GM19395 (cell line): ENCODE measurements around the gene CEACAM8.
"Not testable (repeated sequence)": the region's sequence is repeated elsewhere in the genome, so short reads cannot be mapped to it uniquely, and the experiment has no call there.

Source experiments
- ATAC-seq: cut with Tn5 transposase; IDR thresholded peaks from one replicate; pipeline ENCODE4 v1.9.1; 2021; ENCODE audit warnings: mild to moderate bottlenecking, moderate library complexity; ENCODE audit not compliant: unreplicated experiment

The CEACAM8 gene

GRCh38 chr19:42544146-42544545 is 50.6 kb downstream of the CEACAM8 start:
- no peak for ATAC-seq

GRCh38 chr19:42542791-42543190 is 51.9 kb downstream of the CEACAM8 start:
- ATAC-seq: no peak

DNA sequence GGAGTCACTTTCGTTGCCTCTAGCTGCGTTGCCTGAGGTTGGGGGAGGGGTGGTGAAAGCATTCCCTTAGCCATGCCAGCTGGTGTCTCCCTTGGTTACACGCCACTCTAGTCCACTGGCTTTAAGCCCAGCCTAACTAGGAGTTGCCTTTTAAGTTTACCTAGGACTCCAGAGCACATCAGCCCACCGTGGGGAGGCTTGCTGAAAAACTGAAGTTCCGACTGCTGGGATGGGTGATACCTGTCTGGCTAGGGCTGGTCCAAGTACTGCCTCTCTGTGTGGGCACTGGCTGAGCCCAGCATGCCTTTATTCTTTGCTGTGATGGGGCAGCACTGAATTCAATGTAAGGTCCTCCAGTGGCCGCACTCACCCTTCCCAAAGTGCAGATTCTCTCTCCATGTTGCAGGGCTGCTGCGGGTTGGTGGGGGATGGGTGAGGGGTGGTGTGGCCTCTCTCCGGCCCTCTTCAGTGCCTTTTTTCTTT is 54.6 kb downstream of the CEACAM8 start:
- ATAC-seq: no peak

DNA sequence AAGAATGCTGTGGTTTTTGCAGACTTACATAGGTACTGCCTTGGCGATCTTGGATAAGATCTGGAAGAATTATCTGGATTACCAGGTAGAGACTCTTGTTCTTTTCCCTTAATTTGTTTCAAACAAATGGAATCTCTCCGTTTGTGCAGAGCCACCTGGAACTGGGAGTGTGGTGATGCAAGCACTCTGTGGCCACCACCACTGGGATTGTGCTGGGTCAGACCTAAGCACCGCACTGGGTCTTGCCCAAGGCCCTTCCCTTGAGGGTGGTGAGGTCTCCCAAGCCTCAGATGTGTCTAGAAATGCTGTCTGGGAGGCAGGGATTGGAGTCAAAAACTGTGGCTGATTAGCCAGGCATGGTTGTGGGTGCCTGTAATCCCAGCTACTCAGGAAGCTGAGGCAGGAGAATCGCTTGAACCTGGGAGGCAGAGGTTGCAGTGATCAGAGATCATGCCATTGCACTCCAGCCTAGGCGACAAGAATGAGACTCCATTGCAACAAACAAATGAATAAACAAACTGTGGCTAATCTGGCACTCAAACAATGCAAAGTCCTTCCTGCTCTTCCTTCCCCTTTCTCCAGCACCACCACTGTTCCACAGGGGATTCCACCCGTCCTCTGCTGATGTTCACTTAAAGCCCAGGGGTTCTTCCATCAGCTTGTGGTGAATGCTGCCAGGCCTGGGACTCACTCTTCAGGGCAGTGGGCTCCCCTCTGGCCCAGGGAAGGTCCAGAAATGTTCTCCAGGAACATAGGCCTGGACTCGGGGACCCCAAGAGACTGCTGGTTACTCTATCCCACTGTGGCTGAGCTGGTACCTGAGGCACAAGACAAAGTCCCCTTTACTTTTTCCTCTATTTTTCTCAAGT is 55.6 kb downstream of the CEACAM8 start:
- ATAC-seq: no peak

- ATAC-seq: not testable (repeated sequence)
Measured at GRCh38 chr19:42535276-42535675, 59.4 kb downstream of the CEACAM8 start.

- no peak for ATAC-seq
Measured at GRCh38 chr19:42534391-42534790, 60.3 kb downstream of the CEACAM8 start.

- ATAC-seq: no peak
Measured at GRCh38 chr19:42532891-42533290, 61.8 kb downstream of the CEACAM8 start.

DNA sequence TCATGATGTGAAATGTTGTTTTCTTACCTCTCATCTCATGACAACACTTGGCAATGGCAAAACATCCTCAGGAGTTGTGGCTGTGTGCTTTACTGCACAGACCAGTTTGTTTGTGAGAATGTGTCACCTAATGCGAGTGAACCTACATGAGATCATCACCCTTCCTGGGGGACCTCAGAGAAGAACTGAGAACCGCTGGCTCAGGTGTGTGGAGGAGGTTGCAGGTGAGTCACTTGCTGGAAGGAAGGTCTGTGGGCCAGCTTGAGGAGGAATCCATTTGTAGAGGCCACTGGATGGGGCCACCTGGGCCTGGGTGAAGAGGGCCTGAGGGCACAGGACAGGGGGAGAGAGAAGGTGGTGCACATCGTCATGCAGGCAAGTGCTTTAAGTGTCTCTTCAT is 63.4 kb downstream of the CEACAM8 start:
- no peak for ATAC-seq
